Ascending aorta (tissue), 2 donors: ENCODE measurements around the gene ULK3. TPM values are rescaled to one million over a fixed set of nuclear protein-coding genes. Genes with fewer than 3 reads are reported as not detected.

ENCODE experiments used
- DNase-seq, 2 donors: peaks; one replicate each; pipeline ENCODE4 v3.0.0-alpha.2; 2019; ENCODE audit warnings: low spot score in 2 of 2
- H3K27ac ChIP-seq, 2 donors: fragments of 200-600 bp; sonication (generic); one replicate each; pipeline ENCODE4 v1.5.1; 2016 to 2017; ENCODE audit warnings: mild to moderate bottlenecking in 1 of 2
- H3K27me3 ChIP-seq: fragments of 200-600 bp; sonication (generic); one replicate; pipeline ENCODE4 v1.5.1; 2017
- H3K36me3 ChIP-seq, 2 donors: fragments of 200-600 bp; sonication (generic); one replicate each; pipeline ENCODE4 v1.5.1; 2016
- H3K4me1 ChIP-seq, 2 donors: fragments of 200-600 bp; sonication (generic); one replicate each; pipeline ENCODE4 v1.5.1; 2016 to 2017; ENCODE audit warnings: mild to moderate bottlenecking in 1 of 2
- H3K4me3 ChIP-seq, 2 donors: fragments of 200-600 bp; sonication (generic); one replicate each; pipeline ENCODE4 v1.5.1; 2016 to 2017; ENCODE audit warnings: mild to moderate bottlenecking in 1 of 2
- H3K9me3 ChIP-seq, 2 donors: fragments of 200-600 bp; sonication (generic); one replicate each; pipeline ENCODE4 v1.5.1; 2016
- CTCF ChIP-seq, 3 experiments: fragments of 200-600 bp in 2 of 3; fragments of 450-650 bp in 1 of 3; sonication (generic) in 2 of 3; IDR thresholded peaks; one replicate each; pipeline ENCODE4 v1.5.1; 2016 to 2019; ENCODE audit warnings: antibody characterized with exemption in 3 of 3, mild to moderate bottlenecking in 1 of 3, moderate library complexity in 1 of 3
- intact Hi-C: fragments of 100-400 bp; cut with DNase I; formaldehyde crosslinking; loops from one replicate; pipeline ENCODE4 v1.15.1; 2023
- total RNA-seq: library from RNA; depleted of rRNA; stranded (reverse); fragments of >200 nt; gene quantifications from one replicate; pipeline ENCODE4 v1.1.0, GENCODE V29; 2016

ULK3 gene
- total RNA-seq, 1 donor from 2014 or later = 54.0 TPM

GRCh38 chr15:74809956-74810355, 33.0 kb downstream of the ULK3 start:
- Histone ChIP-seq H3K27me3 (no peaks in the 10 kb centered on the region), H3K27ac (no peak overlapping the region), H3K9me3 (no peaks in the 10 kb centered on the region), H3K4me1 (no peaks in the 10 kb centered on the region), H3K4me3 (no peak overlapping the region), H3K36me3 (no peaks in the 10 kb centered on the region)
- intact Hi-C loops = no loop called here
- TF ChIP-seq CTCF (IDR thresholded peaks at IDR 0.05) = no peak
- no peak for DNase-seq

- intact Hi-C loops = no loop called here
- H3K36me3 ChIP-seq = no peaks in the 10 kb centered on the region
- H3K27ac ChIP-seq = no peak overlapping the region
- H3K9me3 ChIP-seq = no peaks in the 10 kb centered on the region
- H3K4me1 ChIP-seq = no peaks in the 10 kb centered on the region
- no peaks in the 10 kb centered on the region for H3K27me3 ChIP-seq
- no peak for DNase-seq
- TF ChIP-seq CTCF (IDR thresholded peaks at IDR 0.05) = no peak
- no peak overlapping the region for H3K4me3 ChIP-seq
These were observed 33.7 kb downstream of the ULK3 start for GRCh38 chr15:74809242-74809641.

GRCh38 chr15:74808840-74809229, 34.1 kb downstream of the ULK3 start:
- intact Hi-C loops = no loop called here
- no peak for TF ChIP-seq CTCF (IDR thresholded peaks at IDR 0.05)
- Histone ChIP-seq H3K9me3 (no peaks in the 10 kb centered on the region), H3K36me3 (no peaks in the 10 kb centered on the region), H3K4me3 (no peak overlapping the region), H3K27ac (no peak overlapping the region), H3K27me3 (no peaks in the 10 kb centered on the region), H3K4me1 (no peaks in the 10 kb centered on the region)
- DNase-seq = no peak

GRCh38 chr15:74808078-74808839, 34.7 kb downstream of the ULK3 start:
- TF ChIP-seq CTCF (IDR thresholded peaks at IDR 0.05) = no peak
- H3K4me1 ChIP-seq = no peaks in the 10 kb centered on the region
- no peak overlapping the region for H3K27ac ChIP-seq
- no peak for DNase-seq
- no peaks in the 10 kb centered on the region for H3K27me3 ChIP-seq
- no peaks in the 10 kb centered on the region for H3K9me3 ChIP-seq
- intact Hi-C loops = no loop called here
- peaks cover 3 to 4% of the 10 kb centered on the region in 2 donors for H3K36me3 ChIP-seq
- no peak overlapping the region for H3K4me3 ChIP-seq

GRCh38 chr15:74807282-74807681, 35.7 kb downstream of the ULK3 start:
- H3K4me3 ChIP-seq = no peak overlapping the region
- no peak for TF ChIP-seq CTCF (IDR thresholded peaks at IDR 0.05)
- H3K9me3 ChIP-seq = no peaks in the 10 kb centered on the region
- no peak for DNase-seq
- no peaks in the 10 kb centered on the region for H3K4me1 ChIP-seq
- H3K36me3 ChIP-seq = peaks cover 11 to 13% of the 10 kb centered on the region in 2 donors
- H3K27ac ChIP-seq = no peak overlapping the region
- intact Hi-C loops = no loop called here
- no peaks in the 10 kb centered on the region for H3K27me3 ChIP-seq
